Fibroblast of peridontal ligament (primary cell): ENCODE results near the gene CD93.

Source experiments
- DNase-seq: peaks from one replicate; pipeline ENCODE4 v3.0.0-alpha.2; 2010; ENCODE audit errors: extremely low read depth

Gene CD93

DNA sequence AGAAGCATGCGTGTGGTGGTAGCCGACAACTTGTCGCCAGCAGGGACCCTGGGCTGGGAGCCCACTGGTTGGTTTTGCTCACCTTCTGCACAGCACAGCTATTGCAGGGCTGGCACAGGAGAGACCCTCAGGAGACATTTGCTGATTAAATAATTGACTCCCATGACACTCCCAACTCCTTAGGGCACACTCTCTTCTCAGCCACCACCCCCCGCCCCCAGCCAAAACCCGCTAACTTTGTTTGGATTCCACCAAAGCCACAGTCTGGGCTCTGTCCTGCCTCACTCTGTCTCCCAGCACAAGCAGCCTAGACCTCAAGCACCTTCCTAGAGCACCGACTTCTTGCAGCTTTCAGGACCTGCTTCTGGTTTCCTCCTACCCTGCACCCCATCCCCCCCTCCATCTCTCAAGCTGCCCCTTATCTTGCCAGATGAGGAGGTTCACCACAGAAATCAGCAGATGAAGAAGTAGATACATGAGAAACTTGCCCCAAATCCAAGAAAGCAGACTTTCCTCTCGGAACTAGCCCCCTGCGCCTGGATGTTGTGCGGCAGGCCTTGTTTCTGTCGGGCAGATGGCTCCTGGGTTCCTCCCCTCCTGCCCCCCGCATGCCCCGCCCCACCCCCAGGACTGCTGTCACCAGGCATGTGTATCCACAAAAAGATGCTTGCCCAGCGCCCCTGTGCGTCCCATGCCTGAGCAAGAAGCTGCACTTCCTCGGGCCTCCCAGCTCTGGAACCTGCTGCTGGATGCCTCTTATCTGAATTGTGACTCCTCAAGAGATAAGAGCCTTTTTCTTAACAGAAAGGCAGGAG is 35.0 kb upstream of the CD93 start:
- DNase-seq, result no peak

DNA sequence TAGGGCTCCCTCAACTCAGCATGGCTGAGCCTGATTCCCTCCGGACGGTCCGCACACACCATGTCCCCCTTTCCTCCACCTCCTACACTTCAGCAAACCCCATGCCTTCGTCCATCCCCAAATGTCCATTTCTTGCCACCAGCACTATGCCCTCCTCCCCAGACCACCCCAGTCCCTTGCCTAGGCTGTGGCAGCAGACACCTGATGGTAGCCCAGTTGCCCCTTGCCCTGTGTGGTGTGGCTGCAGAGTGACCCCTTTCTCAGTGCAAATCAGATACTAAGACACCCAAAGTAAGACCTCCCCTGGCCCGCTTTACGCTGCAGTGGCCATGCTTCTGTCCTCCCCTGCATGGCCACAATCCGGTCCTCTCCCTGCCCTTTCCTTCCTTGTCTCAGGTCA is 34.1 kb upstream of the CD93 start:
- no peak for DNase-seq

DNA sequence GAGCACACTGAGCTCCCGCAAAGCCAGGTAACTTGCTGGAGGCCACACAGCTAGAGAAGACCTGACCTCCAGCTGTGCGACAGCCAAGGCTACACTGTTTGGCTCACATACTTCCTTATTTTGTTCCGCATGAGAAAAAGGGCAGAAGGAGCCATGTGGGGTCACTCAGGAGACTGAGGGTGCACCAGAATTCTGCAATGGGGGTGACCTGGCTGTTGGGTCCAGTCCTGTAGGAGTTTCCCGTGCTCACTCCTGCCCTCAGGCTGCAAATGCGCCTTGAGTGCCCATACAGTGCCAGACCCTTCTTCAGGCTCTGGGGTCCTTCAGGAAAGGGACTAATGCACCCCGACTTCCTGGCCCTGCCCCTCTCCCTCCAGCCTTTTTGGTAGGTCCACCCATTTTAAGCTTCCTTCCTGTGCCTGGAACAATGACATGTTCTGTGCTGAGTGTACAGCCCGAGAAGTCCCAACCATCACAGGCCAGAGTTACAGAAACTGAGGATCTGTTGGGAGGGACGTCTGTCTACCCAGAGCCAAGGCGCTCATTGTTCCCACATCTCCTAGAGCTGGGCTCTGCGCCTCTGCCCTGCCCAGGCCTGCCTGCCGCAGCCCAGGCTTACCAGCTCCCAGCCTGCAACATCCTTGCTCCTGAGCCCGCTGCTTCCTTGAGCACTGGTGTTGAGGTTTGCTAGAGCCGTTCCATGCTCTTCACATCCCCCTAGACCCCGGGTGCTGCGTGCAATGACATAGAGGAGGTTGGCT is 33.5 kb upstream of the CD93 start:
- DNase-seq, result no peak

DNA sequence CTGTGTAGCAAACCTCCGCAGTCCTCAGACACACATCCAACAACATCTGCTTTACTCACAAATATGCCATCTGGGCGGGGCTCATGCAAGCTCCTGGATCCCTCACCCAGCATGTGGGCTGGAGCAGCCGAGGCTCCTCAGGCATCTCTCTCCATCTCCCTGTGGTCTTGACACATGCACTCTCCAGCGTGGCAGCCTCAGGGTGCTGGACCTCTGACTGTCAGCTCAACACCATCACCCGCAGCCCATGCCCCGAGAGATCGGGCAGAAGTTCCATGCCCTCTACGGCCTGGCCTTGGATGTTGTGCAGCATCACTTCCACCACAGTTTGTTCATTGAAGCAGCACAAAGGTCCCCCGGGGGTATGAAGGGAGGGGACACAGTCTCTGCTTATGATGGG is 32.6 kb upstream of the CD93 start:
- no peak for DNase-seq

DNA sequence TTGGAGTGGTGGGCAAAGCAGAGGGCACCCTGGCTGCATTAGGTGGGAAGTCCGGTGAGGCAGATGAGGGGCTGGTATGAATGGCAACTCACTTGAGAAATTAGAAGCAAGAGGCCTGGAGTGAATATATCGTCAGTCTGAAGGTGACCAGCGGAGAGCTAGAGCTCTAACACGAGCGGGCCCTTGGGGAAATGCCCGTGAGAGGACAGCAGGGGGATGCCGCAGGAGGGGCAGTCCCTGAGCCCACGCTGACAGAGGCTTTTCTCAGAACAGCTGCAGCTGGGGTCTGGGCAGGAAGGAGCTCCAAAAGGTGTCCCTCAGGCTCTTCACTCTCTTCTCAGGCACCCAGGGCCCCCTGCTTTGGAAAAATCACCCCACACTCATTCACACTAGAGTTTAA is 32.0 kb upstream of the CD93 start:
- DNase-seq, result no peak

DNA sequence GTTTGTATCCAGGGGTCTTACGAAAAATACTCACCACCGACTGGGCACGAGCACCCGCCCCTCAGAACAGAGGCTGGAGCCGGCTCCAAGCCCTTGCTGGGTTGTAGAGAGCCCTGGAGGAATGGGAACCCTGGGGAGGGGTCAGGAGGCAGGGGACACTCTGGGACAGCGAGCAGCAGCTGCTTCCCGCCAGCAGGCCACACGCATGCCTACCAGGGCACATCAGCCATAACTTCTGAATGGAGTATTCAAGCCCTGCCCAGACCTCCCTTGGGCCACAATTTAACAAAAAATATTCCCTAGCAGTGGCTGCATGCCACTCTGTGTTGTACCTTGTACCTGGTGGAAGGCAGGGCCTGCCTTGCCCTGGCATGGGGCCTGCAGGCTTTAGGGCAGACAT is 31.6 kb upstream of the CD93 start:
- no peak for DNase-seq

DNA sequence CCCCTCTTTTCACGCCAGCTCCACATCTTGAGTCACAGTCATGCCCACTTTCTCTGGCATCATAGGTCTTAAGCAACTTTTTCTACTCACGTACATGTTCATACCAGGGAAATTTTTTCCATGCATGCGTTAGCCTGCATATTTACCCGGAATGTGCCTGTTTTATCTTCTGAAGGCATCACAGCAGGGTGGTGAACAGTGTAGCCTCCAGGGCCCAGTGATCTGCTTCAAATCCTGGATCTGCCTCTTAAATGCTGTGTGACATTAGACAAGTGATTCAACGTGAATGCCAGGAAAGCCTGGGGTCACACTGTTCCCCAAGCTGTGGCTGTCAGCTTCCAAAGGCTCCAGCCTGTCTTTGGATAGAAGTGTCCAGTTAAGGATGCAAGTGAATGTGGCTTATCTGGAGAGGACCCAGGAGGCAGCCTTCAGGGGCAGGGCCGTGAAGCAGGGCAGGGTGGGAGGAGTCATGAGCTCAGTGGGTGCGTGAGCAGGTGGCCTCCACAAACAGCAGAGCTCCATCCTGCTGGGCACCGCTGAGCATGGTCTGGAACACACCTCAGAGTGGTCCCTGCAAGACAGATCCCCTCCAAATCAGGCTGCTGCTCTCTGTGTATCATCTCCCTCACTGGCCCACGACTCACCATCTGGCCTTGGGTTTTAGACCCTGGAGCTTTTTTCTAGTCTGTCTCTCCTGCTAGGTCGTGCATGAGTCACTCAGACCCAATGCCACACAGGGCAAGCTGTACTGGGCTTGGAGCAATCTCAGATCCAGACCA is 30.4 kb upstream of the CD93 start:
- DNase-seq, result peak; percentile 60

DNA sequence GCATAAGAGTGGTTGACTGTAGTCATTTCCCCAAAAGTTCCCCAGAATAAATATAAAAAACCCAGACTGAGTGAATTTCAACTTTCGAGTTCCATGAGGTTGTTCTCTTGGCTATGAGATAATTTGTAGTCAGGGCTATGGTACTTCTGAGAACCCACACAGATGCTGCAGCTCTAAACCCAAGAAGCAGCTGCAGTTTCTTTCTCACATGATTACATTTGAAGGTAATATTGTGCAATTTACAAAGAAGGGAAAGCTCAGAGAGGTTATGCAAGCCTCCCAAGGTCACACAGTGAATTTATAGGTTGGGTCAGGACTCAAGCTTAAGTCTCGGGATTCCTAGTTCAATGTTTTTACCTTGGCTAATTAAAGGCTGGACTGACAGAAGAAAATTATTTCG is 29.7 kb upstream of the CD93 start:
- peak; percentile 53 for DNase-seq

DNA sequence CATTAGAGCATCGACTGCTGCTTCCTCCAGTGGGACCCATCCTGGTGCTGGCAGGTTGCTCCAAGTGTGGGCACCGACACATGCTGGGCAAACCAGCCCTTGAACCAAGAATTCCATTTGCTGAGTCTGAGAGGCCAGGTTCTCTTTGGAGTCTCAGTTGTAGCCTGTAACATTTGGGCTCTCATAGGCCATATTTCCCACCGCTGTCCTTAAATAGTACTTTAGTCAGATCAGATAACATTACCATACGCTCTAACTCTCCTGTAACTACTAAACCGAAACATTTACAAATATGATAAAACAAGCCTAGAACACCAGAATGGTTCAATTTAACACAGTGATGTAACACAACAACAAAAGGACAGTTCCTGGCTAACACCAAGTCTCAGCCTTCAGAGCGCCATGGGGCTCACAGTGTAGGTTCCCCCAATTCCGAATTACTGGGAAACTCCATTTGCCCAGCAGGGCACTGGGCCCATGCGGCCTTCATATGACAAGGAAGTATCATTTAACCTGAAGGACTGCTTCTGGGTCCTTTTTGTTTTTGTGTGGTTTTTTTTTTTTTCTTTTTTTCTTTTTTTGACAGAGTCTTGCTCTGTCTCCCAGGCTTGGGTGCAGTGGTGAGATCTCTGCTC is 28.4 kb upstream of the CD93 start:
- DNase-seq, result no peak

DNA sequence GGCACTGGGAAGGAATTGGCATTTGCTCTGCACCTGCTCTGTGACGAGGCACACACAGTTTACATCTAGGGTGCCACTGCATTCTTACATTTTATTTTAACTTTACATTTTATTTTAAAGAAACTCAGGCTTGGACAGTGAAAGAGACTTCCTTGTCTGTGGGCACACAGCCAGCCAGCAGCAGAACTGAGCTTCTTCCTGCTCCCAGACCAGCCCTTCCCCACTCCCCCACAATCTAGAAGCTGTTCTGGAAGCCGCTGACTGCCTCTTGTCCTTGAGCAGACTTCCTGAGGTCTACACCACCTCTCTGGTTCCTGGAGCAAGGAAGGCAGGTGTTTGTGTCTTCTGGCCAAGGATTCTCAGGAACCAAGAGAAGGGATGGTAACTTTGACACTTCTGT is 27.9 kb upstream of the CD93 start:
- no peak for DNase-seq

DNA sequence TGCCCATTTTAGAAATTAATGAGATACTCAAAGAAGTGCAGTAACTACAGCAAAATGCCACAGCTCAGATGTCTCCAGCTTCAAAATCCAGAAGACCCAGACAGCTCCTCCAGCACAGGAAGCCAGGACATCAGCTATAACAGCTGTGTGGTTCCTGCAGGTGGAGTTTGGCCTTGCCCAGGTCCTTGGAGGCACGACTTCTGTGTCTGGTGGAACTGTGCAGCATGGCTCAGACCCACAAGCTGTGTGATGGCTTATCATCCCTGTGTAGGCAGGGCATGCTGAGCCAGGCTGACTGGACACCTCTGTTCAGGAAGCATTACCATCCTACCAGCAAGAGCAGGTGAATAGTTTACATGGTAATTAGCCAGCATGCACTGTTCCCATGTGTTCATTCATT is 26.5 kb upstream of the CD93 start:
- no peak for DNase-seq

DNA sequence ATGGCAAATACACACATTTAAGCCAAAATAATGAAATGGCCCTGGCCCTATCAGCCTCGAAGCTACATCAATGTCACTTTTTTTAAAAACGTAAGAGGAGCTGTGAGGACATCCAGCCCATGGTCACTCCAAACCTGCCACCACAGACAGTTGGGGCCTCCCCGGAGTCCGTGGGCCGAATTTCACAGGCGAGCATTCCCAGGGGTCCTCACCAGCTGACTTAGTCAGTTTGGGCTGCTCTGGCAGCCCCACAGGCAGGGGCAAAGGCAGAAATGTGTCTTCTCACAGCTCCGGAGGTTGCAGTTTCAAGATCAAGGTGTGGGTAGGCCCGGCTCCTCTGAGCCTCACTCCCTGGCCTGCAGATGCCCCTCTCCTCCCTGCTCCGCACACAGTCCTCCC is 25.8 kb upstream of the CD93 start:
- DNase-seq, result no peak

DNA sequence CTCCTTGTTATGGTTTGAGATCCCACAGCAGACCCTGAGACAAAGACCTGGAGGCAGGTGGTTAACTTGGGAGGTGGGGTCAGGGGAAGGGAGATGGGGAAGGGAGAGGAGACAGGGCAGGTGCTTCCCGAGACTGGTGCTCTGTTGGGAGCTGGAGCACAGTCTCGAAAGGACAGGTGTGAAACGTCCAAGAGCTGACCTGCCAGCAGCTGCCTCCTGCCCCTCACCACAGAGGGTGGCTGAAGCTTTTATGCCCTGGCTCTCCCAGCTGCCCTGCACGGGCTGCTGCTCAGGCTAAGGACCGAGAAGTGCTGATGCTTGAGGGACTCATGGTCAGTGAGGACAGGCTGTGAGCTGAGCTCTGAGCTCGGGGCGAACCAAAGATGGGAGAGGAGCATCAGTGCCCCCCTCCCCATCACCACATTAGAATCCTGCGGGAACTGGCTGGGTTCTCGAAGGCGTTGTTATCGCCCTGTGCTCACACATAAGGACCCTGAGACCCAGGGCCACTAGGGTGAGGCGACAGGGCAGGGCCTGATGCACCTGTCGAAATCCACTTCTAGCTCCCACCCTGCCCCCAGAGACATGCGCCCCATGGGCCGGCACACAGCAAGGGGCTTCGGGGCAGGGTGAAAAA is 25.3 kb upstream of the CD93 start:
- DNase-seq, result no peak

DNA sequence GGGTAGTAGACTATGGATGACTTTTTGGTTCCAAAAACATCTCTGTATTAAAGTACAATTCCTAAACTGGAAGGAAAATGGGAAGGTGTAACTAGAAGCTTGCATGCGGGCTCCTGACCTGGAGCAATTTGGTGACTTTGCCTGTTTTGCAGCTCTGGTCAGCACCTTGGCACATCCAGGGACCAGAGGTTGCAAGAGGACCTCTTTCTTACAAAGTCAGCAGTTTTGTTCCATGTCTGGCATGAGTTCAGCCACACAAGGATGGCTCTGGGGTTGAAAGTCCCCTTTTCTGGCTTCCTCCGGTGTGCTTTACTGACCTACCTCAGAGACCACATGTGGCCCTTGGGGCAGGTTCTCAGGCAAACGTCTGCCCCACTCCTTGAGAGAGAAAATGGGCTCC is 22.7 kb upstream of the CD93 start:
- DNase-seq, result no peak

DNA sequence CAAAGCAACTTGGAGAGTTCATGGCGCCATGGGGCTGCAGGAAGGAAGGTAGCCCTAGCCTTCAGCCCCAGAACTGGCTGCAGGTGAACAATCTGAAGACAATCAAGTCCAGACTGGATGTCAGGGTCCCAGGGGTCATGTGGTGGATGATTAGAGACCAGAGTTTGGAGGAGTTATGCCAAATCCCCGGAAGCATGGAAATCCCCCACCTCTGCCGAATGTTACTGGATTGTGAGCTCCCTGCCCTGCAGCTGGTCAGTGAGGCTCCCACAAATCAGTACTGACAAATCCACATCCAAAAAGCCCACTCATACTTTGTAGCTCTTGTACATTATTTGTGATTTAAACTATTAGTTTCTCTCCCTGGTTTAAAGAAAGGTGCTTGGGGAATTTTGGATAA is 21.3 kb upstream of the CD93 start:
- no peak for DNase-seq

DNA sequence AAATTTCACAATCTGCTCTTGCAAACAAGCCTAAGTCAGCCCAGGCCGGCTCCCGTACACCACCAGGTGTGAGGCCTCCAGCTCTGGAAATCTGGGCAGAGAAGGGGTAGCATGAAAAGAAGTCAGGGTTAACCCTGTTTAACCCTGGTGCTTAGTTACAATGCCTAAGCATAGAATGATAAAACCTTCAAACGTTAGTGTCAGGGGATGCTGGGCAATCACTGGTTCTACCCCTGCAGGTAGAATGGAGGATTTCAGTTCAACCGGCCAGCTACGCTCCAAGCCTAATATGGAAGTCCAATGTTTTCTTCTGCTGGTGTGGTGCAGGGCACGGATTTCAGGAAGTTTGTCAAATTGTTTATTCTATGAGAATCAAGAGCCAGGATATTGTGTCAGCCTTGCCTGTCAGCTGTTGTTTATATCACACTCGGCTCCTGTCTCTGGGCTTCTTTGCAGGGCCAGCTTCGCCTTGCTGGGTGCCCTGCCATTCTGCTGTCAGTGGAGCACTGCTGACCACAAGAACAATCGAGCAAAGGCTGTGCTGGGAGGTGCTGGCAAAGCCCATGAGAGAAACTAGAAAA is 20.2 kb upstream of the CD93 start:
- peak; percentile 51 for DNase-seq

DNA sequence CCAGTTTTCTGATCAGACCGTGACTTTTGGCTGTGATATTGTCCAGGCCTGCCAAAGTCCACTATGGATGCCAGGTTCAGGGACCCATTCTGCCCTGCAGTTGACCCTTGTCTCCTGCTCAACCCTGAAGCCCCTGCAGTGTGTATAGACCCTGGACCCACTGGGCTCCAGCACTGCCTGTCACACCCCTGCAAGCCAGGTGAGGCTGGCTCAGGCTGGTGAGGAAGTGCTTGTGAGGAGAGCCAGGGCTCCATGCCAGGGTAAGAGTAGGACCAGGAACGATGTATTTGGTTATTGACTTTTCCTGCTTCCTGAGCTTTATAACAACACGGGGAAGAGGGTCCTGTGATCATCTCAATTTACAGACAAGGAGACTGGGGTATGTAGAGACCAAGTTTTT is 19.1 kb upstream of the CD93 start:
- no peak for DNase-seq

DNA sequence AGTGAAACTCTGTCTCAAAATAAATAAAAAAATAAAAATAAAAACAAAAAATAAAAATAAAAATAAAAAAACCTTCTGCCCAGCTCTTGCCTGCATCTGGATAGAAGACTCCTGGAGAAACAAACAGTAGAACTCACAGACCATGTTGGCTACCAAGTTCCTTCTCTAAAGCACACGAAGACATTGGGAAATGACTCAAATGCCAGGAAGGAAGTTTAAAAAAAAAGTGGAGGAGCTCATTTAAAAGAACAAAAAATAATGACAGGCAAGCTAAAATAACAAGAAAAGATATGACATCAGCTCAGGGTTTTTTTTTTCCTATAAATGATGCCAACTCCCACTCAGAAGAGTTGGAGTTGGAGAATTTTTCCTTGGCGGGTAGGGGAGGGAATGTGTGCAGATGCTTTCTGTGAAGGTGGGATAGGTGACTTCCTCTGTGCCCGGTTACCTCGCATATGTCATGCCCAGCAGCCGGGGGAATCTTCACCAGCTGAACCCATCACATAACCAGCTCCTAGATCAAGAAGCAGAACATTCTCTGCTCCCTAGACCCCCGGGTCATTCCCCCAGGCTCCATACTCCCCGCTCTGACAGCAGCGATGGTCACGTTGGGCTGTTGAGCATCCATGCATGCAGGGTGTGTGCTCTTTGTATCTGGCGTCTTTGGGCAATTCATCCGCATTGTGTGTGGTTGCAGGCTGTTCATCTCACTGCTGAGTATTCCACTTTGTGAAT is 17.3 kb upstream of the CD93 start:
- DNase-seq, result no peak

DNA sequence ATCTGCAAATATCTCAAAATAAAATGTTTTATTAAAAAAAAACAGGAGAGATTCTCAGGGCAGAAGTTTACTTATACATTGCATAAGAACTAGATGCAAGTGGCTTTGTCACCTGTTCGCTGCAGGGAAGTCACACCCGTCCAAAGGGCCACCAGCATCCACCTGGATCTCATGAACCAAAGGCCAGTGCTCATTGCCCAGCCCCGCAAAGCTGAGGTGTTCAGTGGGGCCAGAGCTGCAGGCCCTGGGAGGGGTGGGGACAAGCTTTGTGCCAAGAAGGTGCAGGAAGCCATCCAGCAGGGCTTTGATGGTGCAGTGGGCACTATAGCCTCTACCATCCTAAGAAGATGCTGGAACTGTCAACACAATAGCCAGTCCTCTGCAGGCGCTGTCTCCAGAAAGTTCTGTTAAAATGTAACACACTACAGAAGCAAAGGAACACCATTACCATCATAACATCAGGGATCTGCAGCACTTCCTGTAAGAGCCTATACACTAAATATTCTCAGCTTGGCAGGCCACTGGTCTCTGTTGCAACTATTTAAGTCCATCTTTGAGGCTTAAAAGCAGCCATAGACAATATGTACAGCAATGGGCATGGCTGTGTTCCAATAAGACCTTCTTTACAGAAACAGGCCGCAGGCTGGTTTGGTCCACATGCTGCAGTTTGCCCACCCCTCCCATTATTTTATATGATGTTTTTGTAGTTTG is 15.7 kb upstream of the CD93 start:
- no peak for DNase-seq

DNA sequence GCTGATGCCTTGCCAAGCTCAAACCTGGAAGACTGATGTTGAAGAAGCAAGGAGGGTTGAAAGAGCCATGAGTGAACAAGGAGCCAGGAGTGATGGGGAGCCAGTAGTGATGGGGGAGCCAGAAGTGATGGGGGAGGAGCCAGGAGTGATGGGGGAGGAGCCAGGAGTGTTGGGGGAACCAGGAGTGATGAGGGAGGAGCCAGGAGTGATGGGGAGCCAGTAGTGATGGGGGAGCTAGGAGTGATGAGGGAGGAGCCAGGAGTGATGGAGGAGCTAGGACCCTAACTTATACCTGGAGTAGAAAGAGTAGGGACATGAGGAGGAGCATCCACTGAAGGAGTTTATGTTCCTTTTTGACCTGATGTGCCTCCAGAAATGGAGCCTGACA is 14.6 kb upstream of the CD93 start:
- no peak for DNase-seq
